C4-2B (cell line): Measurements from ENCODE around the gene MBTPS1.

Experiments used
- CTCF ChIP-seq: fragments of 450-650 bp; conservative IDR thresholded peaks from 2 replicates; pipeline ENCODE4 v1.5.1; 2017; ENCODE audit warnings: mild to moderate bottlenecking
- ZFX ChIP-seq: fragments of 450-650 bp; IDR thresholded peaks from 2 replicates; pipeline ENCODE4 v1.6.1; 2017

GRCh38 chr16:84081446-84081989, 35.2 kb downstream of the MBTPS1 start:
- TF ChIP-seq CTCF (no peak), ZFX (no peak)
